A673 (cell line): ENCODE data around the gene PAX5. TPM values are rescaled to one million over a fixed set of nuclear protein-coding genes. Genes with fewer than 3 reads are reported as not detected.

ENCODE experiments used
- BruUV-seq: library from RNA; stranded (reverse); fragments of 400-500 nt; replicated peaks from 2 replicates; lab custom pipeline; 2021; lab: Mats Ljungman, UMichigan
- CTCF ChIA-PET: fragments of 300-600 bp; sonication (Branson Sonifier 250); formaldehyde crosslinking; loops from one replicate; lab custom pipeline; 2022; ENCODE audit warnings: antibody characterized with exemption; lab: Charles Lee
- POLR2A ChIA-PET: fragments of 300-600 bp; sonication (Branson Sonifier 250); formaldehyde crosslinking; loops from one replicate; lab custom pipeline; 2022; ENCODE audit warnings: antibody characterized with exemption; ENCODE audit not compliant: low non-redundant PET; lab: Charles Lee
- DNase-seq: peaks from one replicate; pipeline ENCODE4 v3.0.0-alpha.2; 2015; ENCODE audit warnings: low spot score
- H3K27ac ChIP-seq: fragments of 200-600 bp; sonication (generic); 2 replicates; pipeline ENCODE4 v1.5.1; 2016; ENCODE audit warnings: mixed run types, low read depth, mild to moderate bottlenecking, mixed read lengths, antibody characterized with exemption, low read length; ENCODE audit not compliant: poor library complexity, severe bottlenecking
- H3K27me3 ChIP-seq: fragments of 200-600 bp; sonication (generic); replicated peaks from 2 replicates; pipeline ENCODE4 v1.6.1; 2017; ENCODE audit warnings: mixed run types, low read depth, mild to moderate bottlenecking, mixed read lengths, antibody characterized with exemption, low read length; ENCODE audit not compliant: insufficient read depth, poor library complexity
- H3K36me3 ChIP-seq: fragments of 200-600 bp; sonication (generic); 2 replicates; pipeline ENCODE4 v1.6.1; 2016; ENCODE audit warnings: mixed run types, mild to moderate bottlenecking, mixed read lengths, antibody characterized with exemption, low read length; ENCODE audit not compliant: insufficient read depth, poor library complexity, severe bottlenecking
- H3K4me1 ChIP-seq: fragments of 200-600 bp; sonication (generic); 2 replicates; pipeline ENCODE4 v1.6.1; 2017; ENCODE audit warnings: mixed run types, mild to moderate bottlenecking, mixed read lengths, antibody characterized with exemption, low read length; ENCODE audit not compliant: insufficient read depth, poor library complexity, severe bottlenecking
- H3K4me3 ChIP-seq: fragments of 200-600 bp; sonication (generic); 2 replicates; pipeline ENCODE4 v1.5.1; 2016; ENCODE audit warnings: low read depth, mixed run types, mild to moderate bottlenecking, mixed read lengths, low read length; ENCODE audit not compliant: poor library complexity, severe bottlenecking
- H3K9me3 ChIP-seq: fragments of 200-600 bp; sonication (generic); 2 replicates; pipeline ENCODE4 v1.6.1; 2016; ENCODE audit warnings: mixed run types, low read depth, mild to moderate bottlenecking, mixed read lengths, antibody characterized with exemption, low read length; ENCODE audit not compliant: poor library complexity, severe bottlenecking
- EZH2 ChIP-seq: fragments of 200-600 bp; sonication (generic); IDR thresholded peaks from 2 replicates; pipeline ENCODE4 v1.6.1; 2017; ENCODE audit warnings: borderline replicate concordance, low read depth, mild to moderate bottlenecking, mixed read lengths, antibody characterized with exemption, low read length; ENCODE audit not compliant: poor library complexity, severe bottlenecking
- intact Hi-C: fragments of 100-400 bp; cut with micrococcal nuclease; formaldehyde crosslinking; loops from one replicate; pipeline ENCODE4 v1.10.0; 2022; ENCODE audit not compliant: unreplicated experiment
- total RNA-seq: library from RNA; stranded (reverse); gene quantifications from 2 replicates; pipeline ENCODE4 v1.2.3, GENCODE V29; 2021
- TF ChIP-seq, protein P1 (sequence below): fragments of 300-800, 200-600 bp; sonication (generic); conservative IDR thresholded peaks from 2 replicates; pipeline ENCODE4 v1.5.1; 2017; ENCODE audit warnings: low read depth, mild to moderate bottlenecking, antibody characterized with exemption, low read length, moderate library complexity, mixed read lengths

The PAX5 gene
- total RNA-seq, 1 experiment from 2014 or later, result 5.5 TPM

DNA sequence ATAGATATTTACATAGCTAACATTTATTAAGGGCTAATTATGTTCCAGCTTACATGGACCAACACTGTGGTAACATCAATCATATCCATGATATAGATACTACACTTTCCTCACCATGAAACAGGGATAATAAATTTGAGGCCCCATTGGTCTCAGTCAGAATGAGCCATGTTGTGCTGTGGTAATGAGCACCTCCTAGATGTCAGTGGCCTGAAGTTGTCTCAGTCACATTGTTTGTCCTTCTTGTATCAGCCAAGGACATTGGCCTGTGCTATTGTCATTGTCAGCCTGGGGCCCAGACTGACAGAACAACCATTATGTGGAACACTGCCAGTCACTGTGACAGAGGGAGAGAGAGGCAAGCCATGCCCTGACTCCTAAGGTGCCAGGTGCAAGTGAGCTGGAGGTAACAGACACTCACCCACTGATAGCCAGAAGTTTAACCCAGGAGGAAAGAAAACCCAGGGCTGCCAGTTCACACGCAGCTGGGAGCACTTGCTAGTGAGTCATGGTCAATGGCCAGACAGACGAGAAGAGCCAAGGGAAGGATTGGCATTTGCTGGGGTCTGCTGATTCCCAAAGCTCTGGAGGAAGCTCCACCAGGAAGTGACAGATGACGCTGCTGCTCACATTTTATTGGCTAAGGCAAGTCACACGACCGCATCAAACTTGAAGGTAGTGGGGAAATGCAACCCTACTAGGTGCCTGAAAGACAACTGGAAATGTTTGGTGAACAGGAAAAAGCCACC is 237.2 kb downstream of the PAX5 start:
- H3K27ac ChIP-seq, result no peak overlapping the region
- H3K4me3 ChIP-seq, result no peak overlapping the region
- H3K27me3 ChIP-seq, result peaks cover 3% of the 10 kb centered on the region
- no peak for DNase-seq
- H3K9me3 ChIP-seq, result peaks cover 7% of the 10 kb centered on the region
- H3K36me3 ChIP-seq, result no peaks in the 10 kb centered on the region
- intact Hi-C loops, result loop anchor here (5.0 kb wide), 1 partner anchor 60 kb away; no protein-coding TSS in a partner anchor
- BruUV-seq, result no TSS peak
- CTCF ChIA-PET, result no interaction called here
- H3K4me1 ChIP-seq, result no peaks in the 10 kb centered on the region
- POLR2A ChIA-PET, result no interaction called here
- no peak for TF ChIP-seq EZH2
- TF ChIP-seq, protein P1, sequence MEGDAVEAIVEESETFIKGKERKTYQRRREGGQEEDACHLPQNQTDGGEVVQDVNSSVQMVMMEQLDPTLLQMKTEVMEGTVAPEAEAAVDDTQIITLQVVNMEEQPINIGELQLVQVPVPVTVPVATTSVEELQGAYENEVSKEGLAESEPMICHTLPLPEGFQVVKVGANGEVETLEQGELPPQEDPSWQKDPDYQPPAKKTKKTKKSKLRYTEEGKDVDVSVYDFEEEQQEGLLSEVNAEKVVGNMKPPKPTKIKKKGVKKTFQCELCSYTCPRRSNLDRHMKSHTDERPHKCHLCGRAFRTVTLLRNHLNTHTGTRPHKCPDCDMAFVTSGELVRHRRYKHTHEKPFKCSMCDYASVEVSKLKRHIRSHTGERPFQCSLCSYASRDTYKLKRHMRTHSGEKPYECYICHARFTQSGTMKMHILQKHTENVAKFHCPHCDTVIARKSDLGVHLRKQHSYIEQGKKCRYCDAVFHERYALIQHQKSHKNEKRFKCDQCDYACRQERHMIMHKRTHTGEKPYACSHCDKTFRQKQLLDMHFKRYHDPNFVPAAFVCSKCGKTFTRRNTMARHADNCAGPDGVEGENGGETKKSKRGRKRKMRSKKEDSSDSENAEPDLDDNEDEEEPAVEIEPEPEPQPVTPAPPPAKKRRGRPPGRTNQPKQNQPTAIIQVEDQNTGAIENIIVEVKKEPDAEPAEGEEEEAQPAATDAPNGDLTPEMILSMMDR, result no peak

- no peak for TF ChIP-seq EZH2
- TF ChIP-seq, protein P1, result no peak
- no peak for DNase-seq
- H3K27ac ChIP-seq, result no peak overlapping the region
- no peaks in the 10 kb centered on the region for H3K4me1 ChIP-seq
- no peaks in the 10 kb centered on the region for H3K27me3 ChIP-seq
- intact Hi-C loops, result no loop called here
- CTCF ChIA-PET, result no interaction called here
- no peak overlapping the region for H3K4me3 ChIP-seq
- no peaks in the 10 kb centered on the region for H3K36me3 ChIP-seq
- peaks cover 7% of the 10 kb centered on the region for H3K9me3 ChIP-seq
- BruUV-seq, result no TSS peak
- POLR2A ChIA-PET, result no interaction called here
Observed at GRCh38 chr9:36794461-36794860, 239.6 kb downstream of the PAX5 start.

- intact Hi-C loops, result no loop called here
- CTCF ChIA-PET, result interaction anchor here (0.6 kb wide), 1 partner anchor 13 kb away, joined by 3 read pairs; no protein-coding TSS in a partner anchor
- Histone ChIP-seq H3K4me3 (no peak overlapping the region), H3K9me3 (peaks cover 7% of the 10 kb centered on the region), H3K4me1 (no peaks in the 10 kb centered on the region), H3K27ac (no peak overlapping the region), H3K27me3 (no peaks in the 10 kb centered on the region), H3K36me3 (no peaks in the 10 kb centered on the region)
- DNase-seq, result peak; percentile 29
- POLR2A ChIA-PET, result no interaction called here
- no TSS peak for BruUV-seq
- no peak for TF ChIP-seq EZH2
- TF ChIP-seq, protein P1, result peak; percentile 43
Observed at GRCh38 chr9:36793277-36793676, 240.8 kb downstream of the PAX5 start.
